RWPE1 (cell line): ENCODE measurements around the gene PCTP.

ENCODE experiments used
- CTCF ChIA-PET: fragments of 350-600 bp; sonication (Branson Sonifier 250); formaldehyde crosslinking; extraction: SDS; loops from one replicate; lab custom pipeline; 2021; lab: Yijun Ruan, JAX
- POLR2A ChIA-PET: fragments of 400-600 bp; formaldehyde crosslinking; extraction: SDS; loops from one replicate; lab custom pipeline; 2020; ENCODE audit warnings: antibody characterized with exemption; ENCODE audit not compliant: low non-redundant PET; lab: Yijun Ruan, JAX
- DNase-seq: peaks from one replicate; pipeline ENCODE4 v3.0.0; 2012; ENCODE audit warnings: low spot score
- H3K27ac ChIP-seq: fragments of 450-650 bp; 2 replicates; pipeline ENCODE4 v1.5.1; 2017
- CTCF ChIP-seq: fragments of 450-650 bp; conservative IDR thresholded peaks from 2 replicates; pipeline ENCODE4 v1.5.1; 2017; ENCODE audit warnings: low read depth, mild to moderate bottlenecking

PCTP gene

GRCh38 chr17:55708175-55708974, 42.5 kb upstream of the PCTP start:
- CTCF ChIA-PET: interaction anchor here (0.6 kb wide), 1 partner anchor 10 kb away, joined by 3 read pairs; no protein-coding TSS in a partner anchor
- POLR2A ChIA-PET: no interaction called here
- no peak overlapping the region for H3K27ac ChIP-seq
- DNase-seq: no peak
- TF ChIP-seq CTCF: no peak

DNA sequence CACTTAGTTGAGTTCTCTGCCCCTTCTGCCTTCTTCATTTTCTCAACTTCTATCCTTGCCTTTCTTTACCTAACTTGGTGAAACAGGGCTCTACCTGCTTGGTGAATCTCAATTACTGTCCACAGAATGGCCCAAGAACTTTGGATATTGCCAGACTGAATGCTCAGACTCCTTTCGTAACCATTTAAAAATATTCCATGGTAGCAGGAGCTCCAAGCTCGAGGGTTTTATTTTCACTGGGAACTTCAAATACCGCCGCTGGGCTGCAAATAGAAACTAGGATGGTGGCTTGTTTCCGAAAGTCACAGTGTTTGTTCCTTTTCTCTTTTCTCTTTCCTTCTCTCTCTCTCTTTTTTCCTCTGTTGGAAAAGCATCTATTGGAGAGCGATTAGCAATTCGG, 41.4 kb upstream of the PCTP start:
- POLR2A ChIA-PET: no interaction called here
- no peak for DNase-seq
- no peak for TF ChIP-seq CTCF
- no peak overlapping the region for H3K27ac ChIP-seq
- CTCF ChIA-PET: no interaction called here

DNA sequence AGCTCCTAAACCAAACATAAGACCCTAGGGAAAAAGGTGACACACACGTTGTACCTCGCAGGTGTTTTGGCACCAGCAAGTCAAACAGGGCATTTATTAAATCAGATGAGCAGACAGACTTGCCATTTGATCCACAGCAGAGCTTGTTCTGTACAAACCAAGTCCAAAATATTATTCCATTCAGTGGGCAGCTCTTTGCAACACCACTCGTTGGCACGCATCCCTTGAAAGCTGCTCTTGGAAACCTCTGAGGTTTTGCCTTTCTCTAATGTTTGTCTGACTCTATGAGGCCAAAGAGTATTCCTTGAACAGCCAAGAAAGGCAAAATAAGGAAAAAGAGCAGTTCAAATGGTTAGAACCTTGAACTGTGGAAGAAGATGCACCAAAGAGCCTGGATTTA, 40.9 kb upstream of the PCTP start:
- no peak overlapping the region for H3K27ac ChIP-seq
- CTCF ChIA-PET: no interaction called here
- POLR2A ChIA-PET: no interaction called here
- TF ChIP-seq CTCF: no peak
- DNase-seq: no peak

DNA sequence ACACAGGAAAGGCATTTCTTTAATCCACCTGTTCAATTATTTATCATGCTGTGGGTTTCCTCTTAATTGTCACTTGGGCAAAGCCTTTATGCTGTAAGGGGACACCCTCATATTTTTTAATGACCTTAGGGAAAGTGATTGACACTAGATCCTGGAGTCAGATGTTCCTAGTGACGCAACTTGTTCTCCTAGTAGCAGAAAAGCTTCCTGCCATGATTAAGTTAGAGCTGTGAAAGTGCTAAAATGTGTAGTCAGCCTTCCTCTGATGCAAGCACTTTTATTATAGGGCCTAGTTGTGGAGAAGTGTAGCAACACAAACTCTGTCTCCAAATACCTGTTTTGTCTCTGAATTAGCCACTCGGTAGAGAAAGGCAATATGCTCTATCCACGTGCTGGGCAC, 40.4 kb upstream of the PCTP start:
- DNase-seq: no peak
- no peak for TF ChIP-seq CTCF
- POLR2A ChIA-PET: no interaction called here
- no peak overlapping the region for H3K27ac ChIP-seq
- CTCF ChIA-PET: no interaction called here

- DNase-seq: no peak
- POLR2A ChIA-PET: no interaction called here
- CTCF ChIA-PET: no interaction called here
- TF ChIP-seq CTCF: no peak
- no peak overlapping the region for H3K27ac ChIP-seq
Measured at GRCh38 chr17:55710829-55711496, 39.9 kb upstream of the PCTP start.

GRCh38 chr17:55717432-55717831, 33.4 kb upstream of the PCTP start:
- no peak for TF ChIP-seq CTCF
- DNase-seq: no peak
- ChIA-PET POLR2A (no interaction called here), CTCF (interaction anchor here (0.7 to 1.6 kb wide), 4 partner anchors 20 to 190 kb away, joined by 3 to 15 read pairs (median 5); no protein-coding TSS in a partner anchor)
- H3K27ac ChIP-seq: no peak overlapping the region
